CD4-positive, alpha-beta T cell (primary cell): ENCODE data around the gene GAP43. TPM values are rescaled to one million over a fixed set of nuclear protein-coding genes. Genes with fewer than 3 reads are reported as not detected.

ENCODE experiments used
- ATAC-seq: fragments of 200-7000 bp; cut with Tn5 transposase; one replicate; pipeline ENCODE4 v1.10.0; 2022; ENCODE audit warnings: mild to moderate bottlenecking; ENCODE audit not compliant: poor library complexity
- CTCF ChIA-PET: fragments of 350-600 bp; sonication (Branson Sonifier 250); formaldehyde crosslinking; loops from one replicate; lab custom pipeline; 2021; ENCODE audit warnings: antibody characterized with exemption, inconsistent platforms; lab: Charles Lee
- POLR2A ChIA-PET: fragments of 350-600 bp; sonication (Branson Sonifier 250); formaldehyde crosslinking; loops from one replicate; lab custom pipeline; 2021; ENCODE audit warnings: antibody characterized with exemption, inconsistent platforms; lab: Charles Lee
- DNase-seq, 14 experiments: peaks; one replicate each; pipeline ENCODE4 v3.0.0-alpha.2; 2013 to 2020; ENCODE audit warnings: mixed read lengths in 2 of 14
- H3K27ac ChIP-seq, 2 donors: one replicate each; pipeline versions ENCODE4 v1.5.1 to v1.7.0; 2013; ENCODE audit warnings: low read length in 2 of 2, low read depth in 1 of 2, mild to moderate bottlenecking in 1 of 2
- H3K27me3 ChIP-seq, 2 experiments: 1 replicate in 1 of 2; 2 replicates in 1 of 2; pipeline versions ENCODE4 v1.6.1 to v1.7.0; 2013; ENCODE audit warnings: low read length in 2 of 2, control low read depth in 1 of 2, mild to moderate bottlenecking in 1 of 2, moderate library complexity in 1 of 2; ENCODE audit not compliant: insufficient read depth in 2 of 2, control insufficient read depth in 1 of 2
- H3K36me3 ChIP-seq: one replicate; pipeline ENCODE4 v1.6.1; 2013; ENCODE audit warnings: low read length, control low read depth; ENCODE audit not compliant: insufficient read depth
- H3K4me1 ChIP-seq: one replicate; pipeline ENCODE4 v1.6.1; 2013; ENCODE audit warnings: low read length, control low read depth; ENCODE audit not compliant: insufficient read depth
- H3K4me3 ChIP-seq: one replicate; pipeline ENCODE4 v1.5.1; 2013; ENCODE audit warnings: mild to moderate bottlenecking, low read length, moderate library complexity
- H3K9me3 ChIP-seq, 2 experiments: 1 replicate in 1 of 2; 2 replicates in 1 of 2; pipeline versions ENCODE4 v1.6.1 to v1.7.0; 2013; ENCODE audit warnings: low read length in 2 of 2, mild to moderate bottlenecking in 2 of 2, control low read depth in 1 of 2, moderate library complexity in 1 of 2; ENCODE audit not compliant: control insufficient read depth in 1 of 2, insufficient read depth in 1 of 2
- H3K27ac Mint-ChIP-seq: one replicate; pipeline ENCODE4 v1.8.0; 2020; ENCODE audit warnings: mixed read lengths
- H3K27me3 Mint-ChIP-seq: one replicate; pipeline ENCODE4 v1.8.0; 2021; ENCODE audit warnings: mixed read lengths
- H3K36me3 Mint-ChIP-seq: one replicate; pipeline ENCODE4 v1.8.0; 2021; ENCODE audit warnings: low read depth, mixed read lengths
- H3K4me1 Mint-ChIP-seq: one replicate; pipeline ENCODE4 v1.8.0; 2021; ENCODE audit warnings: low read depth, mixed read lengths
- H3K4me3 Mint-ChIP-seq: one replicate; pipeline ENCODE4 v1.8.0; 2020; ENCODE audit warnings: mild to moderate bottlenecking, mixed read lengths
- H3K9me3 Mint-ChIP-seq: one replicate; pipeline ENCODE4 v1.8.0; 2020; ENCODE audit warnings: mixed read lengths
- intact Hi-C, 2 experiments: fragments of 100-400 bp; cut with DNase I in 1 of 2; cut with micrococcal nuclease in 1 of 2; formaldehyde crosslinking; loops; one replicate each; pipeline versions ENCODE4 v1.15.1 to v1.9.0; 2023 to 2025; cut with DNase I, micrococcal nuclease
- total RNA-seq, 174 experiments: library from RNA in 2 of 174; stranded (reverse) in 2 of 174; gene quantifications; one replicate each; pipeline ENCODE4 v1.2.3 and lab custom pipeline; 2021 to 2026
- TF ChIP-seq, protein P1 (sequence below): fragments of 200-600 bp; IDR thresholded peaks from one replicate; pipeline ENCODE4 v1.8.0; 2022; ENCODE audit warnings: antibody characterized with exemption, mild to moderate bottlenecking

GAP43 gene
- total RNA-seq, 2 experiments from 2014 or later, result not detected

DNA sequence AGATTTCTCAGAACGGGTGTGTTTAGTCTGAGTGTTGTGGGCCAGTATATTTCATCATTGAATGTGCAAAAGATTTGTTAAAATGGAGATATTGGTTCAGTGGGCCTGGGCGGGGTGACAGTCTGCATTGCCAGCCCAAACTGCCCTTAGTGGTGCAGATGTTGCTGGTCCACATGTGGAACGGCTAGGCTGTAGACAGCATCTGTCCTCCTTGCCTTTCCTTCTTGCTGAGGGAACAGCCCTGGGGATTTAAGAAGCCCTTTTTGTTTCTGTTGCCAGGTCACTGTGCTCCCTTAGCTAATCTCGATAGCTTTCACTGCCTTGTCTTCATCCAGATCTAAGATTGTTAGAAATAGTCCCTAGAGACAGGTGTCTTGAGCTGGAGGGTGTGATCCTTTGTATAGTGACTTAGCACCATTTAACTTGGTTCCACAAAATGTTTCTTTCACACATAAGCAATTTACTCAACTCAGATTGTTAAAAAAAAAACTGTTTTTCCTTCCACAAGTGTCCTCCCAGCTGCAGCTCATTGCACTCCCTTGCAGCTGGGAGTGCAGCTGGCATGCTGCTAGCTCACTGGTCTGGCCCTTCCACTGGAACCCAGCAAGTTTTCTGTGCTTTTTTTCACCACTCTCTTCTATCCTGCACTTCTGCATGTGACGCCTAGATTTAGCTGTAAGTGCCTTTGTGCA lies 37.5 kb downstream of the GAP43 start:
- DNase-seq (peak in 1 of 14 experiments; percentile 3), ATAC-seq (no peak)
- no peaks in the 10 kb centered on the region for H3K36me3 Mint-ChIP-seq
- no peaks in the 10 kb centered on the region for H3K27me3 Mint-ChIP-seq
- intact Hi-C loops, result no loop called here
- ChIA-PET CTCF (interaction anchor here (0.6 kb wide), 1 partner anchor 830 kb away, joined by 3 read pairs; no protein-coding TSS in a partner anchor), POLR2A (interaction anchor here (0.8 kb wide), 1 partner anchor 99 kb away, joined by 3 read pairs; no protein-coding TSS in a partner anchor)
- no peak overlapping the region for H3K27ac ChIP-seq
- peak overlapping the region; percentile 96 for H3K27ac Mint-ChIP-seq
- H3K9me3 ChIP-seq, result no peaks in the 10 kb centered on the region
- no peaks in the 10 kb centered on the region for H3K27me3 ChIP-seq
- no peaks in the 10 kb centered on the region for H3K36me3 ChIP-seq
- H3K9me3 Mint-ChIP-seq, result no peaks in the 10 kb centered on the region
- no peak overlapping the region for H3K4me3 ChIP-seq
- peaks cover 17% of the 10 kb centered on the region for H3K4me1 ChIP-seq
- H3K4me3 Mint-ChIP-seq, result peak overlapping the region; percentile 54
- TF ChIP-seq, protein P1, sequence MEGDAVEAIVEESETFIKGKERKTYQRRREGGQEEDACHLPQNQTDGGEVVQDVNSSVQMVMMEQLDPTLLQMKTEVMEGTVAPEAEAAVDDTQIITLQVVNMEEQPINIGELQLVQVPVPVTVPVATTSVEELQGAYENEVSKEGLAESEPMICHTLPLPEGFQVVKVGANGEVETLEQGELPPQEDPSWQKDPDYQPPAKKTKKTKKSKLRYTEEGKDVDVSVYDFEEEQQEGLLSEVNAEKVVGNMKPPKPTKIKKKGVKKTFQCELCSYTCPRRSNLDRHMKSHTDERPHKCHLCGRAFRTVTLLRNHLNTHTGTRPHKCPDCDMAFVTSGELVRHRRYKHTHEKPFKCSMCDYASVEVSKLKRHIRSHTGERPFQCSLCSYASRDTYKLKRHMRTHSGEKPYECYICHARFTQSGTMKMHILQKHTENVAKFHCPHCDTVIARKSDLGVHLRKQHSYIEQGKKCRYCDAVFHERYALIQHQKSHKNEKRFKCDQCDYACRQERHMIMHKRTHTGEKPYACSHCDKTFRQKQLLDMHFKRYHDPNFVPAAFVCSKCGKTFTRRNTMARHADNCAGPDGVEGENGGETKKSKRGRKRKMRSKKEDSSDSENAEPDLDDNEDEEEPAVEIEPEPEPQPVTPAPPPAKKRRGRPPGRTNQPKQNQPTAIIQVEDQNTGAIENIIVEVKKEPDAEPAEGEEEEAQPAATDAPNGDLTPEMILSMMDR, result no peak
- peaks cover 30% of the 10 kb centered on the region for H3K4me1 Mint-ChIP-seq

DNA sequence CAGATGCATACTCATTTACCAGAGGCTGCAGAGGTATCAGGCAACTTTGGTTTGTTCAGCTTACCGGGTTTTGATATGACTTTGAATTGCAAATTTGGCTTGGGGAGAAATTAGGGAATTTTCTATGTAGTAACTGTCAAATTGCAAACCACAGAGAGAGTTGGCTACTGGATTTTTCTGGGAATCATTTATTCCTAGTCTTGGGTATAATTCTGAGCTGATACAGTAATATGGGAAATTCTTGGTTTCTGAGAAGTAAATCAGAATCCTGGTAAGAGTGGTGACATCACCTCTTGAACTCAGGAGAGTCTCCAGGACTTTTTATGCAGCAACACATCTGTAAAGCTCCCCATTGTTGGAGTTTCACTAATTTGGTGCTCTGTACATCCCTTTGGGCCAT lies 39.0 kb downstream of the GAP43 start:
- H3K27ac Mint-ChIP-seq, result no peak overlapping the region
- no peaks in the 10 kb centered on the region for H3K27me3 ChIP-seq
- no peak overlapping the region for H3K27ac ChIP-seq
- no peaks in the 10 kb centered on the region for H3K36me3 Mint-ChIP-seq
- H3K9me3 ChIP-seq, result no peaks in the 10 kb centered on the region
- intact Hi-C loops, result no loop called here
- H3K4me3 ChIP-seq, result no peak overlapping the region
- peaks cover 24% of the 10 kb centered on the region for H3K4me1 Mint-ChIP-seq
- TF ChIP-seq, protein P1, result no peak
- DNase-seq (no peak), ATAC-seq (no peak)
- no peaks in the 10 kb centered on the region for H3K9me3 Mint-ChIP-seq
- no peak overlapping the region for H3K4me3 Mint-ChIP-seq
- ChIA-PET POLR2A (no interaction called here), CTCF (interaction anchor here (0.6 to 1.3 kb wide), 2 partner anchors 31 to 1824 kb away, joined by 3 to 5 read pairs; partner anchors contain the start of gene GRAMD1C)
- H3K36me3 ChIP-seq, result no peaks in the 10 kb centered on the region
- no peaks in the 10 kb centered on the region for H3K27me3 Mint-ChIP-seq
- H3K4me1 ChIP-seq, result peaks cover 17% of the 10 kb centered on the region

DNA sequence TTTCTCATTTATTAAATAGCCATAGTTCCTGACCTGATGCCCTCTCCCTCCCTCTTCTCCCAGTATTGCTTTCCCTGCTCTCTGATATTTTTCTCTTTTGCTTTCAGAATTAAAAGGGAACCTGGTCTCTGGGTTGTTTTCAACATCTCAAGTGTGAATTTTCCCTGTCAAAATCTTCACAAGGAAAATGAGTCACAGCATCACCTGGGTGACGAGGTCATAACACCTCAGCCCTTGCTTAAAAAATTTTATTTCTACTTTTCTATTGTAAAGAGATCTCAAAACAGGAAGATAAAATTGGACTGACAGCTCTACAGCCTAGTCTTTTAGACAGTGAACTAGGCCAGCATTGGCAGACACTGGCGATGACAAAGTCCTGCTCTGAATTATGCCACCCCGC lies 40.1 kb downstream of the GAP43 start:
- ChIA-PET POLR2A (no interaction called here), CTCF (no interaction called here)
- TF ChIP-seq, protein P1, result no peak
- Mint-ChIP-seq H3K9me3 (no peaks in the 10 kb centered on the region), H3K4me1 (peaks cover 14% of the 10 kb centered on the region), H3K27me3 (no peaks in the 10 kb centered on the region), H3K27ac (no peak overlapping the region), H3K36me3 (no peaks in the 10 kb centered on the region), H3K4me3 (peak overlapping the region; percentile 11)
- Histone ChIP-seq H3K4me1 (peaks cover 8% of the 10 kb centered on the region), H3K27ac (no peak overlapping the region), H3K9me3 (no peaks in the 10 kb centered on the region), H3K4me3 (no peak overlapping the region), H3K27me3 (no peaks in the 10 kb centered on the region), H3K36me3 (no peaks in the 10 kb centered on the region)
- ATAC-seq (no peak), DNase-seq (no peak)
- intact Hi-C loops, result no loop called here
